Epithelial cell of proximal tubule (primary cell): ENCODE results near the gene ANXA2. TPM values are rescaled to one million over a fixed set of nuclear protein-coding genes. Genes with fewer than 3 reads are reported as not detected.

ENCODE experiments used
- DNase-seq: peaks from one replicate; pipeline ENCODE4 v3.0.0-alpha.2; 2011; ENCODE audit warnings: low read depth
- H3K4me3 ChIP-seq: 2 replicates; pipeline ENCODE4 v1.5.1; 2011; ENCODE audit warnings: low read depth, mild to moderate bottlenecking, low read length
- total RNA-seq: library from RNA; depleted of rRNA; stranded (reverse); fragments of >200 nt; gene quantifications from 2 replicates; pipeline ENCODE4 v1.2.3, GENCODE V29; 2015
- TF ChIP-seq, protein P1 (sequence below): conservative IDR thresholded peaks from 2 replicates; pipeline ENCODE4 v1.5.1; 2012; ENCODE audit warnings: low read depth, mild to moderate bottlenecking, low read length

ANXA2 gene
- total RNA-seq, 1 donor from 2014 or later, result 2,958 TPM

DNA sequence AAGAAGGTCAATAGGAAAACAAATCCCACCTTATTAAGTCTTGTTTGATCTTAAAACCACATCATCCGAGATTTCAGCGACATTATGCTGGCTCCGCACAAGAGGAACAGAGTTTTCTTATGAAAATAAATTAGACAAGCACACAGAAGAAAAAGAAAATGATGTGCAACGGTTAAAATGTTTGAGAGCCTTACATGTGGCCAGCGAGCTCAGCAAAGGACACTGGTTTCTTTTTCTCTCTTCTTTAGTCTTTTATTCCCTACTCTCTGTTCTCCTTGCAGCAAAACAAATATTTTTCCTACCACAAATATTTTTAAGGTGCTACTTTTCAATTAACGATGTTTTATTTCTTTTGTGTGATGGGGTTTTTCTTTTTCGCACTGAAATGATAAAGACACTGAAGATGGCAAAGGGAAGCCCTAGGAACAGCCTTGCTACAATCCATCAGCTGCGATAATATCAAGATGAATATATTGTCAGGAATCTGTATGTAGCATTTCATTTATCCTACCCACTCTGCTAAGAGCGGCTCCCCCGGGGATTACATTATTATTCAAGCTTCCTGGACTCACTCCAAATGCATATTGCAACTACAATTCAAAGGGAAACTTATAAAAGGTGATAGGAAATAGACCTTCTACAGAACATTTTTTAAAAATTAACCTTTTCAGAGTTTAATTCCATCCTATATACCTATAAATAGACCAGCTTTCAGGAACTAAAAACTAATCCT lies 72.9 kb downstream of the ANXA2 start:
- H3K4me3 ChIP-seq, result no peak overlapping the region
- no peak for DNase-seq
- TF ChIP-seq, protein P1, sequence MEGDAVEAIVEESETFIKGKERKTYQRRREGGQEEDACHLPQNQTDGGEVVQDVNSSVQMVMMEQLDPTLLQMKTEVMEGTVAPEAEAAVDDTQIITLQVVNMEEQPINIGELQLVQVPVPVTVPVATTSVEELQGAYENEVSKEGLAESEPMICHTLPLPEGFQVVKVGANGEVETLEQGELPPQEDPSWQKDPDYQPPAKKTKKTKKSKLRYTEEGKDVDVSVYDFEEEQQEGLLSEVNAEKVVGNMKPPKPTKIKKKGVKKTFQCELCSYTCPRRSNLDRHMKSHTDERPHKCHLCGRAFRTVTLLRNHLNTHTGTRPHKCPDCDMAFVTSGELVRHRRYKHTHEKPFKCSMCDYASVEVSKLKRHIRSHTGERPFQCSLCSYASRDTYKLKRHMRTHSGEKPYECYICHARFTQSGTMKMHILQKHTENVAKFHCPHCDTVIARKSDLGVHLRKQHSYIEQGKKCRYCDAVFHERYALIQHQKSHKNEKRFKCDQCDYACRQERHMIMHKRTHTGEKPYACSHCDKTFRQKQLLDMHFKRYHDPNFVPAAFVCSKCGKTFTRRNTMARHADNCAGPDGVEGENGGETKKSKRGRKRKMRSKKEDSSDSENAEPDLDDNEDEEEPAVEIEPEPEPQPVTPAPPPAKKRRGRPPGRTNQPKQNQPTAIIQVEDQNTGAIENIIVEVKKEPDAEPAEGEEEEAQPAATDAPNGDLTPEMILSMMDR, result no peak

DNA sequence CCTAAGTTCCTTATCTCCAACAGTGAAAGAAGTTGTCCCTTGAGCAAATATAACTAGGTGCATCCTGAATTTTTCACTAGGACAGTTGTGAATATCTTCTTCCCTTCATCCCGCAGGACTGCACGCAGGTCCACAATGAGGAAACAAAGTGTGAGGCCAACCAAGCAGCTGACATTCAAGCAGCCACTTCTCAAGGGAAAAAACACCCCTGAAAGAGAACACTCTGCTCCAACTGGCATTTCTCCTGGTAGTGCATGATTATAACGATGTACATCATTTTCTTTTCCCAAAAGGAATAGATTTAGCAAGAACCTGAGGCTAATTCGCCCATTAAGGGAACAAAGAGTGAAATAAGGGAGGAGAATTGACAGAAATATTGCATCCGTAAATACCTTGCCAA lies 74.5 kb downstream of the ANXA2 start:
- H3K4me3 ChIP-seq, result no peak overlapping the region
- DNase-seq, result no peak
- TF ChIP-seq, protein P1, result no peak

DNA sequence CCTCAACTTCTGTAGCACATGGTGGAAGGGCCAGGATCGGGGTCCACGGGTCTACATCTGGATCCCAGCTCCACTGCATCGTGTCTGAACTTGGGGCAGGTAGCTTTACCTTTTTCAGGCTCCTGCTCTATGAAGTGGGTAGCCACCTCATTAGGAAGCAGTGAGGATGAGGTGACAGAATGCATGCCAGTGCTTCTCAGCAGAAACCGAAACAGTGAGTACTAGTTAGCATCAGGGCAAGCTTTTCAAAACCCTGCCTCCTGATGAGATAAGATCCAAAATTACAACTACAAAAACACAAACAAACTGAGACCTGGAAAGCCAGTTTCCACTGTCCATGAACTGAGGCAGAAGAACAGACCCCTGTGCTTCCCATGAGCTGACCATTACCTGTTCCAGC lies 77.4 kb downstream of the ANXA2 start:
- no peak for DNase-seq
- H3K4me3 ChIP-seq, result no peak overlapping the region
- TF ChIP-seq, protein P1, result no peak

DNA sequence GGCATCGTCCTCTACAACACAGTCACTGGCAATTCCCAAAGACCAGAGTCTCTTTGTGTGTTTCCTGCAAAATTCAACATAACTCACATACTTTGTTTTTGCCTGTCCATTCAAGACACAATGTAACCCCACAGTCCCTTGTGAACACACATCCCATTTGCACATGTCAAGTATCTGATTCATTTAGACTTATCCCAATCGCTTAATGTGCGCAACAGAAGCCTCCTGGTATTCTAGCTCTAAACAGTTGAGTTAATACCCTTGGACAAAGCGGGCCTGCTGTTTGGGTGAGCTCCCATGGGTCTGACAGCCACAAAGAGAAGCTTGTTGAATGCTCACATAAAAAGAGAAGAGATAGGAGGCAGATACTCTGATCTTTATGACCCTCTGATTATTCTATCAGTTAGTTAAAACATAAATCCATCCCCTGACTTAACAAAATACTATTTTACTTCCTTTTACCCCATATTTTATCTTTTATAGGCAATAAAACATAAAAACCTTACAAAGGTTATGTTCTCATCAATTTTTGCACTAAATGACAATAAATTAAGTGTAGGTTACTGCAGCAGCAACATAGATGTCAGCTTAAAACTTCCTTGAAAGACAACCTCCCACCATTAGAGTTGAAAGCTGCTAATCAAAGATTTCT lies 79.4 kb downstream of the ANXA2 start:
- TF ChIP-seq, protein P1, result no peak
- no peak overlapping the region for H3K4me3 ChIP-seq
- no peak for DNase-seq

DNA sequence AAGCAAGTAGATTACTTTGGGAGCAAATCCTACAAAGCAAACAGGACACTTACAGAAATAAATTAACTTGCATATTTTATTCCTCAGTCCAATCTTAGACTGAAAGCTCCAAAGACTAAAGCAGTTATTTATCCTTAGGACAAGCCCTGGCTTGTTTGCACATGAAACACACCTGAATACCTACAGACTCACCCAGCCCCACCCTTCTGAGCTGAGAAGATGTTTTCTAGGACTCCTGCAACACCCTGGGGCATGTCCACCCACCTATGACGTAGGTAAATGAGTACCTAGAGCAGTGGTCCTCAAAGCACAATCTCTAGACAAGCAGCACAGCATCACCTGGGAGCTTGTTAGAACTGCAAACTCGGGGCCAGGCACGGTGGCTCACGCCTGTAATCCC lies 80.8 kb downstream of the ANXA2 start:
- no peak for DNase-seq
- TF ChIP-seq, protein P1, result no peak
- no peak overlapping the region for H3K4me3 ChIP-seq

DNA sequence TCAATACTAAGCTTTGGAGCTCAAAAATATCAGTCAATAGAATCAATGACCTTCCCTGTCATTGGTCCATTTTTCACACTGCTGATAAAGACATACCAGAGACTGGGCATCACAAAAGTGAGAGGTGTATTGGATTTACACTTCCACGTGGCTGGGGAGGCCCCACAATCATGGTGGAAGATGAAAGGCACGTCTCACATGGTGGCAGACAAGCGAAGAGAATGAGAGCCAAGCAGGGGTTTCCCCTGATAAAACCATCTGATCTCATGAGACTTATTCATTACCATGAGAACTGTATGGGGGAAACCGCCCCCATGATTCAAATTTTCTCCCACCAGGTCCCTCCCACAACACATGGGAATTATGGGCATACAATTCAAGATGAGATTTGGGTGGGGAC lies 81.9 kb downstream of the ANXA2 start:
- TF ChIP-seq, protein P1, result no peak
- no peak for DNase-seq
- no peak overlapping the region for H3K4me3 ChIP-seq

DNA sequence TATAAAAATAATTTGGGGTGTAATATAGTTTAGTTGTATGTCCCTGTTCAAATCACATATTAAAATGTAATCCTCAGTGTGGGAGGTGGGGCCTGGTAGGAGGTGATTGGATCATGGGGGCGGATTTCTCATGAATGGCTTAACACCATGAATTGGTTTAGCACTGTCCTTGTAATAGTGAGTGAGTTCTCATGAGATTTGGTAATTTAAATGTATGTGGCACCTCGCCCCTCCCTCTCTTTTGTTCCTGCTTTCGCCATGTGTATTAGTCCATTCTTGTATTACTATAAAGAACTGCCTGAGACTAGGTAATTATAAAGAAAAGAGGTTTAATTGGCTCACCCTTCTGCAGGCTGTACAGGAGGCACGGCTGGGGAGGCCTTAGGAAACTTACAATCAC lies 83.9 kb downstream of the ANXA2 start:
- no peak overlapping the region for H3K4me3 ChIP-seq
- TF ChIP-seq, protein P1, result no peak
- no peak for DNase-seq
